ENCODE data around the gene FER1L5. TPM values are rescaled to one million over a fixed set of nuclear protein-coding genes. Genes with fewer than 3 reads are reported as not detected.
A peak's percentile ranks its signal among the peaks of the same experiment; 100 is the strongest.
"Not testable (repeated sequence)": the region's sequence is repeated elsewhere in the genome, so short reads cannot be mapped to it uniquely, and the experiment has no call there.

FER1L5 gene
- total RNA-seq, 1 donor from 2014 or later, result not detected

GRCh38 chr2:96665717-96666116 is 23.2 kb downstream of the FER1L5 start:
- intact Hi-C loops (cut with DNase I); DNase-seq; ATAC-seq (ENCODE audit: poor library complexity): not testable (repeated sequence)

- DNase-seq (no peak), ATAC-seq (ENCODE audit: poor library complexity) (no peak)
- intact Hi-C loops (cut with DNase I), result no loop called here
These were observed 26.2 kb downstream of the FER1L5 start for GRCh38 chr2:96668771-96669170.

DNA sequence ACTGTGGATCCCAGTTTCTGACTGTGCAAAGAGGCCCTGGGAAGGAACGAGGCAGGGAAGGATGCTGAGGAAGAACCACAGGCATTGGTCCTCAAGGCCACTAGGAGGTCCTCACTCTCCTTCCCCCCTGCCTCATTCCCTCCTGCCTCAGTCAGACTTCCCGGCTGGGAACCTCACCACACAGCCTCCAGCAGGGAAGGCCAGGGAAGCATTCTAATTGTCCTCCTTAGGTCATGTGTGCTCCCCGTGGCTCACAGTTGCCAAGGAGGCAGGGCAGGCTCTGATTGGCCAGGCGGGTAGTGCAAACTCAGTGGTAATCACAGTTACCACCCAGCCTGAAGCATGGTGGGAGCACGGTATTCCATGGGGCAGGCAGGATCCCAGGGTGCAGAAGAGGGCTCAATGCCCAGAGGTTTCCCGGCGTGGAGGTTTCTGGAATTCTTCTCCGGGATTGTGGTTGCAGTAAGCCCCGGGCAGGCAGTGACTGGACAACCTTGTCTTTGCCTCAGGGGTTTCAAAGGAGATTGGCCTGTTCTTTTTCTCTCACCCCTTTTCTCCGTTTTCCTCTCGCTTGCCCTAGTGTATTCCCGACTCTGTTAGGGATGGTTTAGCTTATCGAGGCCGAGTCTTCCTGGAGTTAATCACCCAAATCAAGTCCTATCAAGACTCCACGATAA is 27.1 kb downstream of the FER1L5 start:
- no peak for DNase-seq
- intact Hi-C loops (cut with DNase I), result no loop called here
- no peak for ATAC-seq (ENCODE audit: poor library complexity)

DNA sequence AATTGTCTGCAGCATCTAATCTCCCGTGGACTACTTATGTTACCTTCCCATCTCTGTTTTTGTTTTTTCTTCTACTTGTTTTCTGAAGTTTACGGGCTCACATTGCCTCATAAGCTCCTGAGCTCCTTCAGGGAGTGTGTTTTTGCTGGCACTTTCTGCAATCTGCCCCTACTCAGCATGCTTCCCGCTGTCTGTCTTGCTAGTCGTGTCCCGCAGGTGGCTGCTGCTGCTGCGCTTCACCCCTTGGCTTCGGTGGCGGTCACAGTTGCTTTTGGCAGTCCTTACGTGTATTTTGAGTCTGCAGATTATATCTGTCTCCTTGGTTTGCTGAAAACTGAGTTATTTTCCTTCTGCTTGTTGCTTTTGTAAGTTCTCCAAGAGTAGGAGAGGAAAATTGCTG is 37.3 kb downstream of the FER1L5 start:
- DNase-seq (no peak), ATAC-seq (ENCODE audit: poor library complexity) (no peak)
- intact Hi-C loops (cut with DNase I), result no loop called here

DNA sequence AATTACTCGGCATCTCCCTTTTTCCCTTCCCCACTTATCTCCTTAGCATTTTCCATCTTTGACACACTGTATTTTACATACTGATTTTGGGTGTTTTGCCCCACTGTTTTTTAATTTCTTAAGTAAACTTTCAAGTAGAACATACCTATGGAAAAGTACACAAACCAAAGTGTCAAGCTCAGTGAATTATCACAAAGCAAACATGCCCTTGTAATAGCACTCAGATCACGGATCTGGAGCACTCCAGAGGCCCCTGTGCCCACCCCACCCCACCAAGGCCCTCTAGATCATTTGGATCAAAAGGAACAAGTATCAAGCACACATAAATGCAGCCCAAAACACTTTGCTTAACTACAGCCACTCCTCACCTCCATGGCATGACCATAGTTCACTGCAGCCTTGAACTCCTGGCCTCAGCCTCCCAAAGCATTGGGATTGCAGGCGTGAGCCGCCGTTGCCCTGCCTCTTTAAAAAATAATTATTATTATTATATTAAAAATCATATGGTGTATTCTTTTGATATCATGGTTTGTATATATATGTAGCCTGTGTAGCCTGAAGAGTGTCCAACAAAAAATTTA is 38.1 kb downstream of the FER1L5 start:
- DNase-seq (no peak), ATAC-seq (ENCODE audit: poor library complexity) (no peak)
- intact Hi-C loops (cut with DNase I), result no loop called here

DNA sequence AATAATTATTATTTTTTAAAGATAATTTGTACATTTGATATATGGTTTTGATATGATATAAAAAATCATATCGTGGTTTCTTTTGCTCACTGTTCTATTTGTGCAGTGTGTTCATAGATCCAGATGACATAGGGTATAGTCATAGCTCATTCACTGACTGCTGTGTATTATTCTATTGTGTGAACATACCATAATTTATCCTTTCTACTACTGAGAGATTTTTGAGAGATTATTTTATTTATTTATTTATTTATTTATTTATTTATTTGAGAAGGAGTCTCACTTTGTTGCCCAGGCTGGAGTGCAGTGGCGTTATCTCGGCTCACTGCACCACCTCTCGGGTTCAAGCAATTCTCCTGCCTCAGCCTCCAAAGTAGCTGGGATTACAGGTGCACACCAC is 39.0 kb downstream of the FER1L5 start:
- DNase-seq, result no peak
- intact Hi-C loops (cut with DNase I), result no loop called here
- ATAC-seq (ENCODE audit: poor library complexity), result no peak

- DNase-seq (no peak), ATAC-seq (ENCODE audit: poor library complexity) (no peak)
- intact Hi-C loops (cut with DNase I), result no loop called here
These were observed 40.7 kb downstream of the FER1L5 start for GRCh38 chr2:96683307-96683706.

GRCh38 chr2:96683972-96684820 is 41.6 kb downstream of the FER1L5 start:
- ATAC-seq (ENCODE audit: poor library complexity), result no peak
- DNase-seq, result no peak

GRCh38 chr2:96684883-96685576 is 42.5 kb downstream of the FER1L5 start:
- peak; percentile 7 for ATAC-seq (ENCODE audit: poor library complexity)

More at GRCh38 chr2:96683972-96684820, 41.6 kb downstream of the FER1L5 start:
- intact Hi-C loops (cut with DNase I), result no loop called here

DNA sequence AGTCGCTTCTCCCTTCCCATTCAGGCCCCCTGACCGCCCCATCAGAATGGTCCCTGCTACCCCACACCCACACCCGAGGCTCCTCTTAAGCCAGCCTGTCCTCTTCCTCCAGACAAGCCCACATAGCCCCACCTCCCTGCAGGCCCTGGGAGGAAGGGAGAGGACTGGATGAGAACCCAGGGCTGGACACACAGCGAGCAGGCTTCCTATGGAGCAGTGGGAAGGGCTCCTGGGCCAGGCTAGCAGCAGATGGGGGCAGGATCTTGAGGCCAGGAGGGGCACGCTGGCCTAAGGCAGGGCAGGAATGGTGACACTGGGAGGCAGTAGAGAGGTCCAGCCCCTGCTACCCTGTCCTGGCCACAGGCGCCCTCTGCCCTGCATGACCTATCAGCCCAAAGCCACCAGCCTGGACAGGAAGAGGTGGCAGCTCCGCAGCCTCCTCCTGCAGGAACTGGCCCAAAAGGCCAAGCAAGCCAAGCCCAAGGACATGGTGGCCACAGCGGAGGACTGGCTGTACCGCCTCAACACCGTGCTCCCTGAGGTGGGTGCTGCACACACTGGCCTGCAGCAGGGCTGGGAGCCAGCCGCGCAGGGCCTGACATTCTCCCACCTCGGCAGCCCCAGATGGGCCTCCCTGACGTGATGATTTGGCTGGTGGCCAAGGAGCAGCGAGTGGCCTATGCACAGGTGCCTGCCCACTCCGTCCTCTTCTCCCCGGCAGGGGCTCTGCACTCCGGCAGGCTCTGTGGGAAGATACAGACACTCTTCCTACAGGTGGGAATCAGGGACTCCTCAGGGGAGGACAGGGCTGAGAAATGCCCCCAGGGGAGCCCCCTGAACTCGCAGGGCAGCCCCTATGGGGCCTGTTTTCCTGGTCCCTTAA is 43.3 kb downstream of the FER1L5 start:
- ATAC-seq (ENCODE audit: poor library complexity), result peak; percentile 55
- intact Hi-C loops (cut with DNase I), result no loop called here
- DNase-seq, result peak; percentile 48

More at GRCh38 chr2:96684883-96685576, 42.5 kb downstream of the FER1L5 start:
- intact Hi-C loops (cut with DNase I), result no loop called here
- DNase-seq, result no peak

GRCh38 chr2:96687266-96687665 is 44.7 kb downstream of the FER1L5 start:
- intact Hi-C loops (cut with DNase I), result no loop called here
- DNase-seq, result no peak
- ATAC-seq (ENCODE audit: poor library complexity), result no peak

- ATAC-seq (ENCODE audit: poor library complexity) (no peak), DNase-seq (no peak)
- intact Hi-C loops (cut with DNase I), result no loop called here
These were observed 45.4 kb downstream of the FER1L5 start for GRCh38 chr2:96687711-96688640.

GRCh38 chr2:96688649-96689430 is 46.3 kb downstream of the FER1L5 start:
- intact Hi-C loops (cut with DNase I), result no loop called here
- DNase-seq (no peak), ATAC-seq (ENCODE audit: poor library complexity) (no peak)

DNA sequence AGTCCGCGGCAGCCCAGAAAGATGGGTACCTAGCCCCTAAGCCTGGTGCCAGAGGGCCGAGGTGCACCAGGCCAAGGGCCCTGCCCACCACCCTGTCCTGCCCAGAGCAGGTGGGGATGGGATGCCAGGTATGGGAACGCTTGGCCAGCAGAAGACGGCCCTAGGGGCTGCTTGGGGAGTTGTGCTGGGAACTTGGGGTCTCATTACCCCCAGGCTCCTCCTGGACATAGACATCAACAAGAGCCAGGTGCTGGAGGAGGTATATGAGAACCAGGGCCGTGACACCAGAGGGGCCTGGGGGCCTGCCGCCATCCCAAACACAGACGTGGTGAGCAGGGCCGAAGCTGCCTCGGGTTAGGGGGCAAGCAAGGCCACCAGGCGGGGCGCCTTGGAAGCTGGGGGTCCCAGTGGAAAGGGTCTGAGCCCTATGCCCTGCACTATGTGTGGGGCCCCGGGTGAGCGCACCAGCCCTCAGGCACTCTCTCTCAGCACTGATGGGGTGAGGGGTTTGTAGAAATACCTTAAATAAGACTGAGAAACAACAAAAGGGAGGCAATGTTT is 46.9 kb downstream of the FER1L5 start:
- ATAC-seq (ENCODE audit: poor library complexity) (no peak), DNase-seq (no peak)
- intact Hi-C loops (cut with DNase I), result no loop called here

DNA sequence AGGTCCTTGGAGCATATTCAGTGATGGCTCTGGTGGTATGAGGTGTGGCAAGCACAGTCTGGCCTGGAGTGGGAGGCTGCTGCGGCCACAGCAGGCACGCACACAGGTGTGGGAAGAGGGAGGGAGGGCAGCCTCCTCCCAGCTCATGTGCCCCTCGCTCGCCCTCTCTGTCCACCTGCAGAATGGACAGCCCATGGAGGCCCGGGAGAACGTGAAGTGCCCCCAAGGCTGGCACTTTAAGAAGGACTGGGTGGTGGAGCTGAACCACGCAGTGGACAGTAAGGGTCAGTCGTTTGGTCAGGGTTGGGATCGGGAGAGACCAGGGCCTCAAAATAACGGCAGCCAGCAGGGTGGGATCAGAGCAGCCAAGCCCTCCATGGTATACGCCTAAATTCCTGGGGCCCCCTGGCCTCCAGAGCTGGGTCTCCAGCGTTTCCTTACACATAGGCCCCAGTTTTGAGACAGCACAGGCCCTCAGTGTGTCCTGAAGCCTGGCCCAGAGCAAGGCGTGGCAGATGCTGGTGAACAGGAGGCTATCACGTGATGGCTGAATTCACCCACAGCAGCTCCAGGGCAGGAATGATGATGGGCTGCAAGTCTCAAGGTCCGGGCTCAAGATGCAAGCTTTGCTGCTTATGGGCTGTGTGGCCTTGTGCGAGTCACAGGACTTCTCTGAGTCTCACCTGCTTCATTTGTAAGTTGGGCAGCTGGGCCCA is 47.9 kb downstream of the FER1L5 start:
- intact Hi-C loops (cut with DNase I), result no loop called here
- no peak for DNase-seq
- ATAC-seq (ENCODE audit: poor library complexity), result no peak

All from Right ventricle myocardium superior (tissue), 1 donor.